Loucy (cell line): ENCODE measurements around the gene GREB1.

Experiments
- H2AFZ ChIP-seq: fragments of 200-600 bp; sonication (generic); 2 replicates; pipeline ENCODE4 v1.6.0; 2016; ENCODE audit warnings: antibody characterized with exemption, mild to moderate bottlenecking, low read length, moderate library complexity
- H3F3A ChIP-seq: fragments of 200-600 bp; 2 replicates; pipeline ENCODE4 v1.6.0; 2016; ENCODE audit warnings: antibody characterized with exemption, low read depth, mild to moderate bottlenecking
- H3K27me3 ChIP-seq: fragments of 200-600 bp; sonication (generic); 2 replicates; pipeline ENCODE4 v1.6.1; 2014; ENCODE audit warnings: low read length, mild to moderate bottlenecking; ENCODE audit not compliant: insufficient read depth, poor library complexity, severe bottlenecking
- H3K36me3 ChIP-seq: fragments of 200-600 bp; sonication (generic); 2 replicates; pipeline ENCODE4 v1.6.1; 2016; ENCODE audit warnings: low read length; ENCODE audit not compliant: insufficient read depth
- H3K4me1 ChIP-seq: fragments of 200-600 bp; sonication (generic); 2 replicates; pipeline ENCODE4 v1.5.1; 2014; ENCODE audit warnings: low read length, mild to moderate bottlenecking; ENCODE audit not compliant: insufficient read depth, poor library complexity, severe bottlenecking
- H3K4me2 ChIP-seq: fragments of 200-600 bp; sonication (generic); 2 replicates; pipeline ENCODE4 v1.6.0; 2014; ENCODE audit warnings: antibody characterized with exemption, low read length, low read depth, mild to moderate bottlenecking; ENCODE audit not compliant: poor library complexity, severe bottlenecking
- H3K4me3 ChIP-seq: fragments of 200-600 bp; sonication (generic); 2 replicates; pipeline ENCODE4 v1.5.1; 2014; ENCODE audit warnings: low read length, mild to moderate bottlenecking, mixed read lengths; ENCODE audit not compliant: poor library complexity, severe bottlenecking
- H3K79me2 ChIP-seq: fragments of 200-600 bp; sonication (generic); 2 replicates; pipeline ENCODE4 v1.6.1; 2014; ENCODE audit warnings: low read length; ENCODE audit not compliant: insufficient read depth
- H3K9ac ChIP-seq: fragments of 200-600 bp; sonication (generic); 2 replicates; pipeline ENCODE4 v1.6.0; 2014; ENCODE audit warnings: mild to moderate bottlenecking, low read depth, low read length, moderate library complexity; ENCODE audit not compliant: poor library complexity, severe bottlenecking
- H3K9me2 ChIP-seq: fragments of 200-600 bp; sonication (generic); replicated peaks from 2 replicates; pipeline ENCODE4 v1.6.1; 2016; ENCODE audit warnings: low read depth, low read length, mixed read lengths
- H3K9me3 ChIP-seq: fragments of 200-600 bp; sonication (generic); 2 replicates; pipeline ENCODE4 v1.6.1; 2014; ENCODE audit warnings: mild to moderate bottlenecking, antibody characterized with exemption, low read length, low read depth; ENCODE audit not compliant: insufficient read depth
- H4K20me1 ChIP-seq: fragments of 200-600 bp; sonication (generic); 2 replicates; pipeline ENCODE4 v1.6.0; 2014; ENCODE audit warnings: antibody characterized with exemption, low read length, mild to moderate bottlenecking; ENCODE audit not compliant: insufficient read depth, poor library complexity, severe bottlenecking
- CTCF ChIP-seq: fragments of 200-600 bp; sonication (generic); conservative IDR thresholded peaks from 2 replicates; pipeline ENCODE4 v1.5.1; 2014; ENCODE audit warnings: mild to moderate bottlenecking, antibody characterized with exemption, low read length
- EZH2phosphoT487 ChIP-seq: fragments of 200-600 bp; IDR thresholded peaks from 2 replicates; pipeline ENCODE4 v1.6.1; 2018; ENCODE audit warnings: antibody characterized with exemption, mild to moderate bottlenecking, moderate library complexity, borderline replicate concordance

The GREB1 gene

DNA sequence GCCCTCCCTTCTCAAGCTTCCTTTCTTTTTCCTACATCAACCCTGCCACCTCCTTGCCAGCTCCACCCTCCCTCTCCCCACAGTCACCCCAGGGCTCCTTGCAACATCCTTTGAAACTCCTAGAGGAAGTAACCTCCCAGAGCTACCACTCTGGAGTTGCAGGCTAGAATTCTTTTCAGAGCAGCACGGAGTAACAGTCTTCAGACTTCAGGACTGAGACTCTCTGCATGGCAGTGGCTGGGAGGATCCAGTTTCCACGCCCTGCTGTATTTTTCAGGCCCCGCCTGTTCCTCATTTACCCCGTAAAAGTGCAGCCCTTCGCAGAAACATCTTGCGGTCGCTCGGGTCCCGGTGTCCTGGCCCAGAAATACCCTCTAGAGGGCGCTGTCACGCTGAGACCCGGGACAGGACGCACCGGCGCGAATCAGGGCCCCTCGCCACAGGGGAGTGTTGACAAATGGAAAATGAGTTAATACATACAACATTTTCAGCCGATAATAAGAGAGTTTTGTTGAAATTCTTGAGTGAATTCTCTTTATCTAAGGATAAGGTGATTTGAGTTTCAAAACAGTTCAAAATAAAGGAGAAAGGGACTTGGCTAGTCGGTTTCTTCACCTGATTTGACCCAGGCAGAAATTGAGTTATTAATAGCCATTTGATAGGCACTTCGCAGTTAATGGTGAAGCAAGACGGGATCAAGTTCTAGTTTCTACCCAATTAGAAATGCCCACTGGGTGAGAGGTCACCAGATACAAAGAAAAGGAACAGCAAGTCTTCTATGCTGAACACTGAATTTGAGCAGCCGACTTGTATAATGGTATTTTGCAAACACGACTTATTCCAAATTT, 154.6 kb downstream of the GREB1 start:
- no peaks in the 10 kb centered on the region for H3K79me2 ChIP-seq
- H3K9me2 ChIP-seq, result no peaks in the 10 kb centered on the region
- H3F3A ChIP-seq, result no peaks in the 10 kb centered on the region
- no peaks in the 10 kb centered on the region for H4K20me1 ChIP-seq
- no peak for TF ChIP-seq EZH2phosphoT487
- peak; percentile 95 for TF ChIP-seq CTCF
- H3K36me3 ChIP-seq, result no peaks in the 10 kb centered on the region
- H3K27me3 ChIP-seq, result no peaks in the 10 kb centered on the region
- peaks cover 7% of the 10 kb centered on the region for H3K4me1 ChIP-seq
- peak overlapping the region; percentile 84 for H2AFZ ChIP-seq
- peak overlapping the region; percentile 42 for H3K9ac ChIP-seq
- H3K4me2 ChIP-seq, result peak overlapping the region; percentile 80
- peak overlapping the region; percentile 62 for H3K4me3 ChIP-seq
- H3K9me3 ChIP-seq, result no peaks in the 10 kb centered on the region

DNA sequence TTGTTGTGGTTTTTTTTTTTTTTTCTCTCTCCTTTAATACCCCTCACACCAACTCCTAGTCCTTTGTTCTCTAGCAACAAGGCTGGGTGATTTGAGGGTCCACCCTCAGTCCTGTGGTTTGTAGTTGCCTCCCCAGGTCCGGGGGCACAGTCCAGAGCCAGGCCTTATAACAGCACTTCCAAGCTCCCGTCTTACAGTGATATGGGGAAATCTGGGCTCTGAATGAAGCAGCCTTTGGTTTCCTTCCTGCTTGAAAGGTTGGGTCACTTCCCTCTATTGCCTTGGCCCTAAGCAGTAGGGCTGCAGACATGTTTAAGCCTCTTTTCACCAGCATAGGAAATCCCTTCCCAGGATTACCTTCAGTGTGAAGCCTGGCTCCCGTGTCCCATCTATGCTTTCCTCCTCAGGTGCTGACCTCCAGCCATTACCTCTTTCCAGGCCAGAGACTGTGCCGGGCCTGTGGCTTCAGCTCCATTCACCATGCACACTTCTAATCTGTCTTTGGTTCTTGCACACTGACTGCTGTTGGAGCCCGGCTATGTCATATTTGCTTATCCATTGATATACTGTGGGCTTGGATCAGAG, 157.3 kb downstream of the GREB1 start:
- Histone ChIP-seq H3K36me3 (no peaks in the 10 kb centered on the region), H3F3A (no peaks in the 10 kb centered on the region)
- TF ChIP-seq EZH2phosphoT487 (no peak), CTCF (no peak)

More for the DNA sequence above, 157.3 kb downstream of the GREB1 start:
- H4K20me1 ChIP-seq, result no peaks in the 10 kb centered on the region
- no peaks in the 10 kb centered on the region for H3K9me3 ChIP-seq
- H3K79me2 ChIP-seq, result no peaks in the 10 kb centered on the region
- H3K9me2 ChIP-seq, result no peaks in the 10 kb centered on the region
- H3K27me3 ChIP-seq, result no peaks in the 10 kb centered on the region
- H3K4me2 ChIP-seq, result no peak overlapping the region
- no peak overlapping the region for H3K4me3 ChIP-seq
- peaks cover 7% of the 10 kb centered on the region for H3K4me1 ChIP-seq
- no peak overlapping the region for H2AFZ ChIP-seq
- H3K9ac ChIP-seq, result no peak overlapping the region
